Fibroblast of the aortic adventitia (primary cell): ENCODE measurements around the gene PLOD1. TPM values are rescaled to one million over a fixed set of nuclear protein-coding genes. Genes with fewer than 3 reads are reported as not detected.

Source experiments
- DNase-seq: peaks from one replicate; pipeline ENCODE4 v3.0.0-alpha.2; 2010; ENCODE audit warnings: low read depth
- H3K4me3 ChIP-seq: 2 replicates; pipeline ENCODE4 v1.5.1; 2011; ENCODE audit warnings: low read depth, mild to moderate bottlenecking, control low read depth, low read length, moderate library complexity
- total RNA-seq: library from RNA; depleted of rRNA; stranded (reverse); fragments of >200 nt; gene quantifications from 2 replicates; pipeline ENCODE4 v1.2.3, GENCODE V29; 2012; ENCODE audit warnings: low replicate concordance
- TF ChIP-seq, protein P1 (sequence below): IDR thresholded peaks from 2 replicates; pipeline ENCODE4 v1.5.1; 2011; ENCODE audit warnings: mild to moderate bottlenecking, low read length, control low read depth, inconsistent platforms; ENCODE audit not compliant: insufficient read depth

PLOD1 gene
- total RNA-seq, 1 donor = 116 TPM

- DNase-seq = no peak
- TF ChIP-seq, protein P1, sequence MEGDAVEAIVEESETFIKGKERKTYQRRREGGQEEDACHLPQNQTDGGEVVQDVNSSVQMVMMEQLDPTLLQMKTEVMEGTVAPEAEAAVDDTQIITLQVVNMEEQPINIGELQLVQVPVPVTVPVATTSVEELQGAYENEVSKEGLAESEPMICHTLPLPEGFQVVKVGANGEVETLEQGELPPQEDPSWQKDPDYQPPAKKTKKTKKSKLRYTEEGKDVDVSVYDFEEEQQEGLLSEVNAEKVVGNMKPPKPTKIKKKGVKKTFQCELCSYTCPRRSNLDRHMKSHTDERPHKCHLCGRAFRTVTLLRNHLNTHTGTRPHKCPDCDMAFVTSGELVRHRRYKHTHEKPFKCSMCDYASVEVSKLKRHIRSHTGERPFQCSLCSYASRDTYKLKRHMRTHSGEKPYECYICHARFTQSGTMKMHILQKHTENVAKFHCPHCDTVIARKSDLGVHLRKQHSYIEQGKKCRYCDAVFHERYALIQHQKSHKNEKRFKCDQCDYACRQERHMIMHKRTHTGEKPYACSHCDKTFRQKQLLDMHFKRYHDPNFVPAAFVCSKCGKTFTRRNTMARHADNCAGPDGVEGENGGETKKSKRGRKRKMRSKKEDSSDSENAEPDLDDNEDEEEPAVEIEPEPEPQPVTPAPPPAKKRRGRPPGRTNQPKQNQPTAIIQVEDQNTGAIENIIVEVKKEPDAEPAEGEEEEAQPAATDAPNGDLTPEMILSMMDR = no peak
- no peak overlapping the region for H3K4me3 ChIP-seq
These were observed 20.7 kb downstream of the PLOD1 start for GRCh38 chr1:11955221-11955620.

DNA sequence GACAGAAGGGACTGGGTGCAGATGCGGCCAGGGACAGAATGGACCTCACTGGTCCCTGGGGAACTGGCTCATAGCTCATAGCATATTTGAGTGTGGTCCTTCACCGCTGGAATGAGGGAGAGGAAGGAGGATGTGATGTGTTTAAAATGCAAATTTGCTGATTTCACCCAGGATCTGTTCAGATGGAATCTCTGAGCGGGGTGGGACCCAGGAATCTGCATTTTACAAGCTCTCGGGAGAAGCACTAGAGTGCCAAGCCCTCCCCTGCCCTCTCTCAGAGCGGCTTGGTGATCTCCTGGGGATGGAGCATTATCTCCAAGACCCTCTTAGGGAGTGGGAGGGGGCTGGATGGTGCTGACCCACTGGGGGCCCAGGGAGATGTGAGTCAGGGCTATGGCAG is 22.9 kb downstream of the PLOD1 start:
- no peak for DNase-seq
- H3K4me3 ChIP-seq = no peak overlapping the region
- TF ChIP-seq, protein P1 = no peak

GRCh38 chr1:11957897-11958296 is 23.4 kb downstream of the PLOD1 start:
- DNase-seq = no peak

DNA sequence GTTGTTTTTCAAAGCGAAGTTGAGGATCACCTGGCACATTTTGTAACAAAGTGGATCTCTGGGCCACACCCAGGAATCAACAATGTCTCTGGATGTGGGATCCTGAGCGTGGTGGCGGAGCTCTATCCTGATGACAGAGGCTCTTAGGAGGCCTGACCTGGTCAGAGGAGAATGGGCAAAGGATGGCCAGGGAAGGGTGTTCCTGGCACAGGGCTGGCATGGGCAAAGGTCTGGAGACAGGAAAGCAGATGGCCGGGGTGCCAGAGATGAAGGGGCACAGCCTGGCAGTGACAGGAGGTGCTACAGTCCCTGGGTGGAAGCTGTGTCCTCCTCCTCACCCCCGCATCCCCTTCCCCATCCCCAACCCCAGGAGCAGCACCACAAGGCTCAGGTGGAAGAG is 25.8 kb downstream of the PLOD1 start:
- H3K4me3 ChIP-seq = no peak overlapping the region
- TF ChIP-seq, protein P1 = no peak
- DNase-seq = no peak

More at GRCh38 chr1:11957897-11958296, 23.4 kb downstream of the PLOD1 start:
- TF ChIP-seq, protein P1 = no peak
- no peak overlapping the region for H3K4me3 ChIP-seq

- DNase-seq = no peak
- TF ChIP-seq, protein P1 = no peak
- no peak overlapping the region for H3K4me3 ChIP-seq
These were observed 26.2 kb downstream of the PLOD1 start for GRCh38 chr1:11960715-11961114.

DNA sequence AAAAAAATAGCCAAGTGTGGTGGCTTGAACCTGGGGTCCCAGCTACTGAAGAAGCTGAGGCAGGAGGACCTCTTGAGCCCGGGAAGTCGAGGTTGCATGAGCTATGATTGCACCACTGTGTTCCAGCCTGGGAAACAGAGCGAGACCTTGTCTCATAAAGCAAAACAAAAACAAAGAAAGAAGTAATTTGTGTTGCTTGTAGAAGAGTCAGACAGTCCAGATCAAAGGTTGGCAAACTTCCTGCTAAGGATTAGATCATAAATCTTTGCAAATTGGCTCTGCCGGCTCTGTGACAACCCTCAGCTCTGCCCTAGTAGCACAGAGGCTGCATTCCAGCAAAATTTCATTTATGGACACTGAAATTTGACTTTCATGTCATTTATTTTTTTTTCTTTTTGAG is 26.7 kb downstream of the PLOD1 start:
- H3K4me3 ChIP-seq = no peak overlapping the region
- DNase-seq = no peak
- TF ChIP-seq, protein P1 = no peak

GRCh38 chr1:11963622-11964021 is 29.1 kb downstream of the PLOD1 start:
- no peak for DNase-seq
- H3K4me3 ChIP-seq = no peak overlapping the region
- TF ChIP-seq, protein P1 = no peak
